GM21576 (cell line): Measurements from ENCODE around the gene FAH.

Experiments used
- ATAC-seq: cut with Tn5 transposase; IDR thresholded peaks from one replicate; pipeline ENCODE4 v1.9.1; 2021; ENCODE audit warnings: mild to moderate bottlenecking, moderate library complexity; ENCODE audit not compliant: unreplicated experiment

Gene FAH

GRCh38 chr15:80194186-80194585 lies 41.4 kb downstream of the FAH start:
- ATAC-seq: no peak

- ATAC-seq: no peak
Measured at GRCh38 chr15:80194914-80195313, 42.1 kb downstream of the FAH start.

DNA sequence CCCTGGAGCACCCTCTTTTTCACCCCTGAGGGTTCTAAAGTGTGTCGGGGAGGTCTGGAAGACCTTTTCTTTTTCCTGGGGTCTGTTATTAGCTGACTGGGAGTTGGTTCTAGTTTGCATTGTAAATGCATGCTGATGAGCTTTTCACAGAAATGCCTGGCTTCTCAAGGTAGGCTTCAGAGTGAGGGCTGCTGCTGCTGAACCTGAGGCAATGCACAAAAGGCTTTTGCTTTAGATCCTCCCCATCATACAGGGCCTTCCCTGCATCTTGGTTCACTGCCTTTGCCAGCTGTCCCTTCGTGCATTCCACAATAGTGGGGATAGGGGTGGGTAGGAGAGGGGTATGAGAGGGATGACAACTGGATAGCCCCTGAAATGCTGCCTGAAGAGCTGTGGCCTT lies 46.6 kb downstream of the FAH start:
- ATAC-seq: no peak

DNA sequence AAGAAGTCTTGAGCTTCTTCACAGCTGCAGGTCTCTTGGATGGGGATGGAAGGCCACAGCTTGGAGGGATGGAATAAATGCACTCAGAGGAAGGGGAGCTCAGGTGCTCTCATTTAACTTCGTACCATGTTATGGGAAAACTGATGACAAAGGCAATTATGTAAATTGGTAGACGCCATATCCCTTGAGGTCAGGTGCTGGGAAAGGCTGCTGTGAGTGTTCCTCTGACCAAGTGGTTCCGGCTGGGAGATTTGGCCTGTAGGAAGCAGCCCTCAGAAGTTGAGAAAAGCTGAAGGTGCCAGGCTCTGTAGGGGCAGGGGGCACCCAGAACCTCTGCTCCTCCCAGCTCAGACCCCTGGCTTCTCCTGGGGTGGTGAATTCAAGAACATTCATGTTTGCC lies 47.1 kb downstream of the FAH start:
- ATAC-seq: no peak

- ATAC-seq: no peak
Measured at GRCh38 chr15:80201256-80202015, 48.6 kb downstream of the FAH start.

GRCh38 chr15:80202016-80202315 lies 49.2 kb downstream of the FAH start:
- ATAC-seq: no peak

DNA sequence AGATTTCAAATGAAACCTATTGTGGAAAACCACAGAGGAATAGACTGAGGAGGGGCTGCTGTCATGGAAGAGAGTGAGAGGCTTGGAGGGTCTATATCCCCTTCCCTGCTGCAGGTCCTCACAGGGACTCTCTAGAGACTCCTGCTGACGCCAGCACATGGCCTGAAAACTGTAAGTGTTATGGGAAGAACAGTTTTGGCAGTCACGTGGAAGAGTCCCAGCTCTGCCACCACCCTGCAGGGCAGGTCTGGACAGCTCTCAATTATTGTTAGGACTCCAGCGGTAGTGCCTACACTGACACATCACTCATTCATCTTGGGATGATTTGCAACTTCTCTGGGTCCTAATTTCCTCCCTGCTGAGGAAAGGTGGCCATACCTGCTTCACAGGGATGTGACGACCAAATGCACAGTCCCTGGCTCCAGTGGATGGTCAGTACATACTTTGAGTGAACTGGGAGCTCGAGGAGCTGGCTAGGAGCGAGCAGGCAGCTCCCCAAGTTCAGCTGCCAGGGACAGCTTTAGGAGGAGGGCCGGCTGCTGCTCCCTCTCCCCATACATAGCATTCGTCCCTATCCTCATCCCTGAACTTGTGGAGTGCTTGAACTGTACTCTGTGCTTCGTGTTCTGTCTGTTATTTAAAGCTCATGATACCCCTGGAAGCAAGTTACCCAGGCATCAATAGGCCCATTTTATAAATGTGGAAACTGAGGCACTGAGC lies 50.0 kb downstream of the FAH start:
- no peak for ATAC-seq

DNA sequence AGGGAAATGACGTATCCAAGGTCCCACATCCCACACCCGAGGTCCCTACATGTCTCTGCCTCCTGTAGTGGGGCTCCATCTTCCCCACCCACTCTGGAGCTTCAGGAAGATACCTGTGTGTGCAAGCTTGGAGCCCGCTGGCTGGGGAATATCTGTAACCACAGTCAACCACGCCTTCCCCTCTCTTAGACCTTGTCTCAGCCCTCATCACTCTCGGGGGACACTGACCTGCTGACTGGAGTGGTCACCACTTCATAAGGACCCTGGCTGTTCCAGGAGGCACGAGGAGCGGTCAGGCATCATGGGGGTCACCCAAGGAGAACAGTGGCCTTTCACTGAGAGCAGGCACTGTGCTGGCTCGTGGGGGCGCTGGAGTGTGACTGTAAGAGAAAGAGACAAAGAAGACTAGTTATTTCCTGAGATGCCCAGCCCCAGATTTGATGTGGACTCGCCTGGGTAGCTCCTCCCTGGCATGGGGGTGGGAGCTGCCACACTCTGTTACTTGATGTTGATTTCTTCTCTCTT lies 50.6 kb downstream of the FAH start:
- ATAC-seq: no peak

- no peak for ATAC-seq
Measured at GRCh38 chr15:80204231-80204630, 51.4 kb downstream of the FAH start.

DNA sequence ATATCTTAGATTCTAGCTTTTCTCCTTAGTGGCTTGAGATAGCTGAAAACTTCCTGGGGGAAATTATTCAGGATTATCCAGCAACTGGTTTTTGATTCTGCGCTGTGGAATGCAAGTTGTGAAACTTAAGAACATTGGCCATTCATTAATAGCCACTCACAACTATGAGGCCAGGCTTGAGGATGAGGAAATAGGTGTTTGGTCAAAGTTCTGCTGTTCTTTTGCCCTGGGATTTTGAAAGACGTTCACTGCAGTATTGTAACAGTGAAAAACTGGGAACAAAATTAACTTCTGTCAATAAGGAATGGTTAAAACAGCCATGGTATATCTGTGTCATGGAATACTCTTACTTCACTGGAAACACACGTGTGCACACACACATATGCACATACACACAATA lies 55.1 kb downstream of the FAH start:
- no peak for ATAC-seq

- no peak for ATAC-seq
Measured at GRCh38 chr15:80208758-80209734, 56.2 kb downstream of the FAH start.

DNA sequence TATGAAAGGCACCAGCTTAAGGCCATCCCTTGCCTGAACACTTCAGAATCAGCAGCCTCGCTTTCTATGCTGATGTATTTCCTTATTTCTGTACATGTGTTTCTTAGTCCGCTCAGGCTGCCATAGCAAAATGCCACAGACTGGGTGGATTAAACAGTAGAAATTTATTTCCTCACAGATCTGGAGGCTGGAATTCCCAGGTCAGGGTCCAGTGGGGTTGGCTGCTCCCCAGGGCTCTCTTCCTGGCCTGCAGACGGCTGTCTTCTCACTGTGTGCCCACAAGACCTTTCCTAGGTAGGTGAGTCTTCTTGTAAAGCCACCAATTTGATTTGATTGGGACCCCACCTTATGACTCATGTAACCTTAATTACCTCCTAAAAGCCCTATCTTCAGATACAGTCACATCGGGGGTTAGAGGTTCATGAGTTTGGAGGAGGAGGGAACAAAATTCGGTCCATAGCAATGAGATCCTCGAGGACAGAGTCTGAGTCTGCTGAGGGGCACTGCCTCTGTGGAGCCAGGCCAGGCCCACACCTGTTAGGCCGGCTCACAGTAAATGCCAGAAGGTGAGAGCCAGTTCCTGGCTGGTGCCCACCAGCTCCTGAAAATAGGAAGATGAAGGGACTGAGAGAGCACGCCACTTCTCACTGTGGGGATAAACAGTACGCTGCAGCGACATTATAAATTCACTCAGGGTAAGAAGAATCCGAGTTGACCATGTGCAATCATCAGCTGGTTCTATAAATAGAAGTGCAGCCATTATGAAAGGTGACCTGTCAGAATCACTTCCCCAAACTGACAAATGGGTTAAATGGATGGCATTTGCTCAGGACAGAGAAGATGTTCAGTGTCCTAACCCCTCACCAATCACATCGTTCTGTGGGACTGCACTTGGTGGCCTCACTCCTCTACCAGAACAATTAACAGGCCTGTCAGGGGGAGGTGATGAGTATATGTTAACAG lies 58.1 kb downstream of the FAH start:
- ATAC-seq: peak; percentile 55

DNA sequence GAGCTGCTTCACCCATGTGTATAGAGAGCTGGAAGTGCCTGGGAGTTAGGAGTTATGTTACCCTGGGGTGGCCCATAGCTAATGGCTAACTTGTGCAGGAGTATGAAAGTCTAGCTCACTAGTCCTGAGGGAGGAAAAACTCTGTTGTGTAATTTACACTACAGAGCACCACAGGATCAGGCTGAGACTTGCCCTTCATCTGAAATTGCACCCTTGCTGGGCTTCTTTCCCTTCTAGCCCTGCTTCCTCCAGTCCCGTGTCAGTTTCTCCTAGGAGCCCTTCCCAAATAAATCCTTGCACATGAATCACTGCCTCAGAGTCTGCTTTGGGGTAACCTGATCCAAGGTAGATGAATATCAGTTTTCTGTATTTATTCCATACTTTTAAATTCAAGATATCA lies 59.2 kb downstream of the FAH start:
- no peak for ATAC-seq

DNA sequence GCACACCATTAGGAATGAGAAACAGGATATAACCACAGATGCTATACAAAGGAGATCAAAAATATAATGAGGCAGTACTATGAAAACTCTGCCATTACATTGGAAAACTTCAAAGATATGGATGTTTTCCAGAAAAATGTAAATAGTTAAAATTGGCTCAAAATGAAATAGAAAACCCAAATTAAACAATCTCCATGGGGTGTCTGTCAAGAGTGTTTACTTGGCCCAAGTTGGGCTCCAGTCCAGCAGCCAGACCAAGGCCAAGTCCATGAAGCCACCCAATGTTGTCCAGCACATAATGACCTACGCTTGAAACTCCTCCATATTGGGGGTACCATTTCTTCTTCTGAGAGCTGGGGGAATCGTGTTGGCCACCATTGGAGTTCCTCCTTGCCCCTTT lies 62.1 kb downstream of the FAH start:
- ATAC-seq: no peak

DNA sequence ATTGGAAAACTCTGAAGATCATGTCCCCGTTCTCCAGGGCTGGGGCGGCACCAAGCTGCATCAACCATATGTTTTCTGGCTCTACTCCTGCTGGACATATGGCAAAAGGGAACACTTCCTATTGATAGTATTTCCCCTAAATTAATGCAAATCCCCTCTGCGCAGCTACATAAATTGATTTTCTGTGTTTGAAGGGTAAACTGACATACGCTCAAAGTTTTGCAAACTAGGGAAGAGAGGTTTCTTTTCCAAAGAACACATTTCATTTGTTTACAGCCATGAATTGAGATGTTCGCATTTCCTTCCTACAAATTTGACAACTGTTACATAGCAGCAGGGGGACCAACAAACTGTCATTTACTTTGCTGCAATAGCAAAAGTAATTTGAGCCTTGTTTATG lies 63.3 kb downstream of the FAH start:
- ATAC-seq: no peak

- no peak for ATAC-seq
Measured at GRCh38 chr15:80216911-80217310, 64.1 kb downstream of the FAH start.

DNA sequence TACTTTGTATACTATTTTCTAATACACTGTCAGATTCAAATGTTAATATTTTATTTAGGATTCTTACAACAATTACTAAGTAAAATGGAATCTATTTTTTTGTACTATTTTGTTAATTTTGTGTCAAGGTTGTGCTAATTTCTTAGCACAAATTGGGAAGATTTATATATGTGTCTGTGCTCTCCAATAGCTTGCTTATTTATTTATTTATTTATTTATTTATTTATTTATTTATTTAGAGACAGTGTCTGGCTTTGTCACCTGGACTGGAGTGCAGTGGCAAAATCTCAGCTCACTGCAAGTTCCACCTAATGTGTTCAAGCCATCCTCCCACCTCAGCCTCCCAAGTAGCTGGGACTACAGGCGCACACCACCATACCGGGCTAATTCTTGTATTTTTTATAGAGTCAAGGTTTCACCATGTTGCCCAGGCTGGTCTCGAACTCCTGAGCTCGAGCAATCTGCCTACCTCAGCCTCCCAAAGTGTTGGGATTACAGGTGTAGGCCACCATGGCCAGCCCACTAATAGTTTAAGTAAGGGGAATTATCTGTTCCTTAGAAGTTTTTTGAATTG lies 64.6 kb downstream of the FAH start:
- no peak for ATAC-seq

DNA sequence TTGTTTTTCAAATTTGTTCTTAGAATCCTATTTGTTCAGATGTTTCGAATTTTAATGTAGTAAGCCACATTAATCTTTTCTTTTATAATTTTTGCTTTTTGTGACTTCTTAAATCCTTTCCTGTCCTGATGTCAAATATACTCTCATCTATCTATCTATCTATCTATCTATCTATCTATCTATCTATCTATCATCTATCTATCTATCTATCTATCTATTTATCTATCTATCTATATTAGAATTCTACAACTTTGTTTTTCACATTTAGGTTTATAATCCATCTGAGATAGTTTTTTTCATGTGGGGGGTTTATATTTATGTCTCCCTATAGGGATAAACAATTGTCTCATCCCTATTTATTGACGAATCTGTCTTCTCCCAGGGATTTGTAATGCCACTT lies 67.2 kb downstream of the FAH start:
- no peak for ATAC-seq

DNA sequence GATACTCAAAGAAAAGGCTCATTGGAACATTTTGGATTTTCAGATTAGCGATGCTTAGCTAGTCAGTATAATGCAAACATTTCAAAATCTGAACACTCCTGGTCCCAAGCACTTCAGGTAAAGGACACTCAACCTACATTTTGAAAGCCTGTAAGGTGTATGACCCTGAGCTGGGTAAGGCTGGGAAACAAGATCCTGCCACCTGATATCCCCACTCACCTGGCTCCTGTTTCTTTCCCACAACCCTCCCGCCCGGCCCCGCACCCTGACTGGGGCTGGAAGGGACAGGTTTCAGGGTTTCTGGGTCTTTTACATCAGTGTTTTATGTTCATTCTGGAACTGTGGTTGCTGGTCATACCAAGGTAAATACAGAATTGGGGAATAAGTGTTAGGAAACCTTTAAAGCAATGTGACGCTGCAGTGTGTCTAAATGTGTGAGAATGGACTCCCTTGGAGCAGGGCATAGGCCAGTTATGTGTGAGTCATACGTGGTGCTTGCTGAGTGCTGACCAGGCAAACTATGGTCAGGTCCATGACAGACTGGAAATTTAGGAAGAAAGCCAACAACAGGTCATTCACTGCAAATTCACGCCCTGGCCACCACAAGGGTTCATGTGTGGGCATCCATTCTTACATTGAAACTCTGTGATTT lies 76.3 kb downstream of the FAH start:
- ATAC-seq: no peak
